GM18951 (cell line): ENCODE data around the gene TRIP12.
"Not testable (repeated sequence)": the region's sequence is repeated elsewhere in the genome, so short reads cannot be mapped to it uniquely, and the experiment has no call there.

Experiments used
- POLR2A ChIP-seq: IDR thresholded peaks from 4 replicates; pipeline ENCODE4 v1.6.1; 2011; ENCODE audit warnings: mild to moderate bottlenecking; ENCODE audit not compliant: insufficient read length, insufficient read depth; ENCODE audit errors: extremely low read depth
- in situ Hi-C: fragments of 300-500 bp; cut with MboI; formaldehyde crosslinking; loops from one replicate; pipeline ENCODE4 v1.12.0; 2022; ENCODE audit warnings: low sequenced_read_pairs, mixed read lengths, inconsistent platforms; ENCODE audit not compliant: unreplicated experiment

The TRIP12 gene

DNA sequence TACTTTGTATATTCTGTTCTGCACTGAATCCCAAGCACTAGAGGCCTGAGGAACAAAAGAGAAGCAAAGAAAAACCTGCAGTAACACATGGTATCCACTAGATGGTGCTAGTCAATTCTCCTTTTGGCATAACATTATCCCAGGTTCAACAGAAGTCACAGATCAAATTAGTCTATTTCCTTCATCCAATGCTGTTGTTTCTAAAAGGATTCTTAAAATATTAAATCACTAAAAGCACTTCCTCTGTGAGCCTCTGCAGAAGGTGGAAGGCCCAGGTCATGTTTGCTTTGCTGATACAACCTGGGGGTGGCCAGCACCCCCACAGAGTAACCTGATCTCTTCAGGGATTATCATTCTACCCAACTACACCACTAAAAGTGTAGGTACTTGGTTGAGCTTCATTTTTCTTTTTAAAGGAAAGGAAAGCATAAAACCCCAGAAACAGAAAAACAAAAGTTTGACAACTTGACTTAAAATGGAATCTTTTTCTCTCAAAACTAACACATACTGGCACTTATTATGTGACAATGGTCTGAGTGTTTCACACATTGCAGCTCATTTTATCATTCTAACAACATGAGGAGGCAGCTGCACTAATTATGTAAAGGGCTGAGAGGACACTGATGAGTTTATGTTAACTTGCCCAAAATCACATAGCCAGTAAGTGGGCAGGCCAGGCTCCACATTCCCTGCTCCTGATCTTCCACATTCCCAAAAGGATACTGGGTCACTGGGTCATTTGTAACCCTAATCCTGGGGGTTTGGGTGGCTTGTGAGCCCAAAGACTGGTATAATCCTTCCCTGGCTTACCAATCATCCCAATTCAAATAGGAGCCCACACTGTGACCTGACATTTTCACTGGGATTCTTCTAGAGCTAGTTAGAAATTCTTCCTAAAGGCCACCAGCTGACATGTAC lies 140.7 kb downstream of the TRIP12 start:
- in situ Hi-C loops: loop anchor here (25.0 kb wide), 1 partner anchor 831 kb away; no protein-coding TSS in a partner anchor
- TF ChIP-seq POLR2A: no peak

DNA sequence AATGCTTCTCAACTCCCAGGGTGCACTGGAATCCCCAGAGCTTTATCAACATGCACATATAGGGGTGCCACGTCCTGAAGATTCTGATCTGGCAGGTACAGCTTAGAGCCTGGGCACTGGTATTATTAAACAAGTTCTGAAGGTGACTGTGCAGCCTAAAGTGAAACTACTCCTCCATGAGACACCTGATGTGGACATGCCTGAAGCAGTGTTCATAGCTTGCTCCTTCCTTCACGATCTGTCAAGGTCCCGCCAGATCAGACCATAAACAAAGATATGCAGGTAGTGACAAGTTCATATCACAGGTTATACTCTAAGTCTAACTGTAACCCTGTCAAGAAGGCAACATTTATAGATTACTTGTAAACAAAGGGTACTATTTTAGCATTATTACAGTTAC lies 142.2 kb downstream of the TRIP12 start:
- no peak for TF ChIP-seq POLR2A
- in situ Hi-C loops: loop anchor here (25.0 kb wide), 1 partner anchor 833 kb away; no protein-coding TSS in a partner anchor

DNA sequence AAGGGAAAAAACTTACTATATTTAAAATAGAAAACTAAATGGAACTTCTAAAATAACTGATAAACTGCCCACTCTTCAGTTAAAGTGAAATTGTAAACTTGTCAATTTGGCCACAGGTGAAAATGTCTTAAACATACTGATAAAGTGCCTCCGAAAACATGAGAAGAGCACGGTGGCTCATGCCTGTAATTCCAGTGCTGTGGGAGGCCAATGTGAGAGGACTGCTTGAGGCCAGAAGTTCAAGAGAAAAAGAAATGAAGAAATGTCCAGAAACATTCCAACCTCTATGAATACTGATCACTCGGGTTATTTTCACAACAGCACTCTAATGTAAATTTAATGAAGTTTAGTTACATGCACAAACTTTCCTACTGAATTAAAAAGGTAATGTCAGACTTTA lies 144.1 kb downstream of the TRIP12 start:
- in situ Hi-C loops: loop anchor here (25.0 kb wide), 1 partner anchor 835 kb away; no protein-coding TSS in a partner anchor
- TF ChIP-seq POLR2A: no peak

DNA sequence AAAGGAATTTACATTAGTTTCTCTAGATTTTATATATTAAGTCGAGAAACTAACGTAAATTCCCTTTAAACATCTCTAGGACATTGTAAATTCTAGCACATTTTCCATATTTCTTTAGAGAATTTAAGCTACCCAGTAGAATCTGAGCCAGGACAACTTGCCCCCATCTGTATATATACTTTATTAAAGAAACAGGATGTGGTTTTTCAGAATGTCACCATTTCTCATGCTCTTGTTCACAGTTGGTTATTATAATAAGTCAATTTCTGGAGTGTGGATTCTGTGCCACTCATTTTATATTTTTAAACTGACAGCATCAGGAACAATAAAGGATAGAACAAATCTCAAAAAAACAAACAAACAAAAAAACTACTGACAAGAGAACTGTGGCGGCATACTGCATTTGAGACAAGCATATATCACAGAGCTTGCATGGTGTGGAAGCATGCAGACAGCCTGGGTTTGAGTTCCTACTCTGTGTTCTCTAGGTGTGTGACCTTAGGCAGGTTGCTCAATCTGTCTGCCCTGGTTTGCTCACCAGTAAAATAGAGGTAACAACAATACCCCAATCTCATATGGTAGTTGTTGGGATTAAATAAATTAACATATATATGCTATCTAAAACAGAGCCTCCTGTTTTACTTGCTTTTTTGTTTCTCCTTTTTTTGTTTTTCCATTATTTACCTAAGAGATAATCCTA lies 146.0 kb downstream of the TRIP12 start:
- TF ChIP-seq POLR2A: no peak
- in situ Hi-C loops: loop anchor here (25.0 kb wide), 1 partner anchor 837 kb away; no protein-coding TSS in a partner anchor

DNA sequence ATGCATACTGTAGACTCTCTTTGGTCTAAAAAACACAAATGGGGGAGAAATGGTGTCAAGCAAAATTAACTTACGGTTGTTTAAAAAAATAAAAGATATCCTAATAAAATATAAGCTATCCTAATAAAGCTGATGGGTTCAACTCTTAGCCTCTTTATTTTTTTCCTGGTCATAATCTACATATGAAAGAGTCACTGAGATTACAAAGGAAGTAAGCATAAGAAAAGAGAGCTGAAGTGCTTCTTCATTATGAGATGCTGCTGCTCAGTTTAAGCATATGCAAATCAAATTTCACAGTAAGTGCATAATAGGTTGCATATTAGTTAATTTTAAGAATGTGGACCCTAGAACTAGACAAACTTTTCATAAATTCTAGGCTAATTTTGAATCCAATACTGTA lies 147.6 kb downstream of the TRIP12 start:
- in situ Hi-C loops: no loop called here
- TF ChIP-seq POLR2A: no peak

DNA sequence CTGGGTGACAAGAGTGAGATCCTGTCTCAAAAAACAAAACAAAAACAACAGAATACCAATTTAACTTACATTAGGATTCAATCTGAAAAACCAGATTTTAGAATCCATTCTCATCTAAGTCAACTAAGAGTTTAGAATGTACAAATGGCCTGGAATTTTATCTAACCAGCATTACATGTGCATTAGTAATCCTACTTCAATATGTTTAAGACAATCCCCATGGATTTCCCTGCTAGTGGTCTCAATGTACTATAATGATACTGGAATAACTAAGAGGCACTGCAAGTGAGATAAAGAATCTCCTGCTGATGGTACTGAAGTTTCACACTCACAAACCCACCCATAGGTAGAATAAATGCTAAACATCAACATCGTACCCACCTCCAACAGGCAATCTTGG lies 153.6 kb downstream of the TRIP12 start:
- in situ Hi-C loops: no loop called here
- TF ChIP-seq POLR2A: no peak

DNA sequence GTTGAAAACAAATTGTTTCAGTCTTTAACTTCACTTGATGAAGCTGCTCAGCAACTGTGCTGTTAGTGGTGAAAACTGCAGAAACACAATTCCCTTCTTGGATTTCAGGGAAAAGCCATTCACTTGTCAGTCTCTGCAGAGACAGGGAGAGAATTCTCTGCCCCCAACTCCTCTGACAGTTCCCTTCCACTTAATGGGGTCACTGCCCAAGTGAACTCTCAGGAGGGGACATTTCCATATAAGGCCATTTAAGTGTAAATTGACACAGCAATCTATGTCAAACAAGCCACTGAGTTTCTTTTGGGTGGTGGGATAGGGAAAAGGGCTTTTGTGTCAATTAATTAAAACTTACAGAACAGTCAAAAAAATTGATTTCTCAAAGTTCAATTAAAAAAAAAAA lies 156.1 kb downstream of the TRIP12 start:
- in situ Hi-C loops: no loop called here
- no peak for TF ChIP-seq POLR2A

DNA sequence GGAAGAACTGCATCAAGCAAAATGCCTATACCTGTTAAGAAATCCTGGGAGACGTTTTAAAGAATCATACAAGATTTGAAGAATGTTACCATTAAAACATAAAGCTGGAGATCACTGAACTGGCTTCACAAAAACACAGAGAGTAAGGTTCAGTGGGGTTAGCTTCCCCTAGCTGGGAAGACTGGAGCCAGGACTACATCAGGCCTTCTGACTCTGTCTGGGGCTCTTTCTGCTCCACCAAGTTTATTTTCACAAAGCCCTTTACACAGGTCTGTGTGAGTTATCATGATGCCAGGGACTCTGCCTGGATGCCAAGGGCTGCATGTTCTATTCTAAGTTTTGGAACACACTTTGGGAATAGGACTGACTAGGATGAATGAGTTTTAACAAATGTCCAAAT lies 160.1 kb downstream of the TRIP12 start:
- in situ Hi-C loops: no loop called here
- TF ChIP-seq POLR2A: no peak

DNA sequence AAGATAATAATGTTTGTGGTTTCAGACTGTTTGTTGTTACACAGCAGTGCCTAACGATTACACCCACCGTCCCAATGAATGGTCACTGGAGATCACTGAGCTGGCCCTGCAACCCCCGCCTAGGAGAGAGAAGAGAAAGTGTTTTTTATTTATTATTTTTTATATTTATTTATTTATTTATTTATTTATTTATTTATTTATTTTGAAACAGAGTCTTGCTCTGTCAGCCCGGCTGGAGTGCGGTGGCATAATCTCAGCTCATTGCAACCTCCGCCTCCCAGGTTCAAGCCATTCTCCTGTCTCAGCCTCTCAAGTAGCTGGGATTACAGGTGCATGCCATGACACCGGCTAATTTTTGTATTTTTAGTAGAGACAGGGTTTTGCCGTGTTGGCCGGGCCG lies 164.3 kb downstream of the TRIP12 start:
- in situ Hi-C loops: not testable (repeated sequence)

DNA sequence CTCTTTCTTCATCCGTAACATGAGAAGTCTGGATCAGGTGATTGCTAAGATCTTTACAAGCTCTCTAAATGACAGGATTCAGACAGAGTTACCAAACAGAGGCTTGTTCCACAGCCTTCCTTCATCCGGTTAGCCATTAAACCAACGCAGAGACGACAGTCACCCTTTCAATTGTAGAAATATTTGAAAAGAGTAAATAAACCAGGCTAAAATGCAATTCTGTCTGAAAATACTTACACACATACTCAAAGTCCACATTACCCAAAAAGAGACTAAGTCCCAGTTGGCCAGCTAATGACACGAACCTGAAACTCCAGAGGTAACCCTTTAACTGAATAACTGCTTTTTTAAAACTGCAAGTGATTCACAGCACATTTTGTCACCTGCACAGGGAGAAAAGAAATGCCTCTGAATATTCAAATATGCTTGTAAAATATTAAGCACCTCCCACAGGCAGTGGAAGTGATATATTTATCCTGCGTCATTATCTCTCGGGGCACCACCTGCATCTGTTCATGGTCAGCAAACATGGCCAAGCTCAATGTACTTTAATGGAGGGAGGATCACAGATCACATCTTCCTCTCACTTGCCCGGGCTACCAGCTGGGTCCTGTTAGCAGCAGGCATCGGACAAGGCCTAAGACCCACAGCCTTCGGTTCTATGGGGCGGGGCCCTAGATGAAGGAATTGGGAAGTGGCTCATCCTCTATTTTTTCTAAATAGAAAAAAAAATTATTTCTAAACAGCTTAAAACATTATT lies 168.7 kb downstream of the TRIP12 start:
- TF ChIP-seq POLR2A: no peak
- in situ Hi-C loops: no loop called here

DNA sequence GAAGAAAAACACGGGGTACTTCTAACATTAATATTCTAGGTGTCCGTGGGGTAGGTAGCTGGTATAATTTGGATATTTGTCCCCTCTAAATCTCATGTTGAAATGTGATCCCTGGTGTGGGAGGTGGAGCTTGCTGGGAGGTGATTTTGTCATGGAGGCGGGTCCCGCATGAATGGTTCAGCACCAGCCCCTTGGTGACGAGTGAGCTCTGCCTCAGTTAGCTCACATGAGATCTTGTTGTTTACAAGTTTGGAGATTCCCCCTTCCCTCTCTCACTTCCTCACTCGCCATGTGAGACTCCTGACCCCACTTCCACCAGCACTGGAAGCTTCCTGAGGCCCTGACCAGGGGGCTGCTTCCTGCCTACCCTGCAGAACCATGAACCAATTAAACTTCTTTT lies 172.0 kb downstream of the TRIP12 start:
- in situ Hi-C loops: no loop called here

DNA sequence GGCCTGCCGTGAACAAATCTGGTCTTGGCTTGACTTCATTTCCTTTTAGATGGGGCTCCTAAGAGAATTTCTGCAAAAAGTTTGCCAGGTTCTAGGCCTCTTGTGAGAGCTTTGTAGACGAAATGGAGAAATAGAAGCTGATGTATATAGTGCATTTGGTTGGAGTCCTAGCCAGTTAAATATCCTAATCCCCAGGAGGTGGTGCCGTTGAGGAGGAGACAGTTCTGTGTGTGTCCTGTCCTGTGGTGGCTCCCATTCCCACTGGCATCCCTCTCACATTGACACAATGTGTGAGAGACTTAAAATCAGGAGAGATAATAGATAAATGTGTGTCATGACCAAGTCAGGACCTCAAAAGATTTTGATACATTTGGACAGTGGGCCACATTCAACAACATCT lies 172.9 kb downstream of the TRIP12 start:
- in situ Hi-C loops: no loop called here
- TF ChIP-seq POLR2A: no peak

More for the DNA sequence above, 172.0 kb downstream of the TRIP12 start:
- no peak for TF ChIP-seq POLR2A

DNA sequence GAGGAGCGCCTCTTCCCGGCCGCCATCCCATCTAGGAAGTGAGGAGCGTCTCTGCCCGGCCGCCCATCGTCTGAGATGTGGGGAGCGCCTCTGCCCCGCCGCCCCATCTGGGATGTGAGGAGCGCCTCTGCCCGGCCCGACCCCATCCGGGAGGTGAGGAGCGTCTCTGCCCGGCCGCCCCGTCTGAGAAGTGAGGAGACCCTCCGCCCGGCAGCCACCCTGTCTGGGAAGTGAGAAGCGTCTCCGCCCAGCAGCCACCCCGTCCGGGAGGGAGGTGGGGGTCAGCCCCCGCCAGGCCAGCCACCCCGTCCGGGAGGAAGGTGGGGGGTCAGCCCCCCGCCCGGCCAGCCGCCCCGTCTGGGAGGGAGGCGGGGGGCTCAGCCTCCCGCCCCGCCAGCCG lies 179.1 kb downstream of the TRIP12 start:
- in situ Hi-C loops: not testable (repeated sequence)
